GM12891 (cell line): ENCODE measurements around the gene BRINP2.

Experiments used
- PAX5 ChIP-seq: IDR thresholded peaks from 2 replicates; pipeline ENCODE4 v1.6.1; 2011; ENCODE audit warnings: low read length, moderate library complexity, mild to moderate bottlenecking; ENCODE audit not compliant: insufficient read depth, severe bottlenecking
- POLR2A ChIP-seq: IDR thresholded peaks from 2 replicates; pipeline ENCODE4 v1.6.1; 2011; ENCODE audit warnings: low read depth, low read length, control low read depth
- POLR2AphosphoS5 ChIP-seq: IDR thresholded peaks from 2 replicates; pipeline ENCODE4 v1.6.1; 2011; ENCODE audit warnings: low read depth, low read length, control low read depth
- POU2F2 ChIP-seq: IDR thresholded peaks from 2 replicates; pipeline ENCODE4 v1.6.1; 2011; ENCODE audit warnings: low read depth, mild to moderate bottlenecking, control low read depth, low read length, moderate library complexity
- SPI1 ChIP-seq: IDR thresholded peaks from 2 replicates; pipeline ENCODE4 v1.6.1; 2011; ENCODE audit warnings: low read depth, low read length, control low read depth
- TAF1 ChIP-seq: IDR thresholded peaks from 2 replicates; pipeline ENCODE4 v1.6.1; 2011; ENCODE audit warnings: low read depth, low read length, control low read depth

- TF ChIP-seq POLR2A: no peak
- TF ChIP-seq TAF1: no peak
- no peak for TF ChIP-seq POLR2AphosphoS5
- TF ChIP-seq SPI1: no peak
- no peak for TF ChIP-seq POU2F2
- TF ChIP-seq PAX5: no peak
These were observed 27.9 kb upstream of the BRINP2 start for GRCh38 chr1:177142791-177143271.
